ENCODE results near the gene GATAD2A. TPM values are rescaled to one million over a fixed set of nuclear protein-coding genes. Genes with fewer than 3 reads are reported as not detected.

The GATAD2A gene
- total and polyA plus RNA-seq, 2 of the 8 experiments (the other 6 are each of a cell fraction or from before 2014, with no cell fraction given): 38.4 to 205 TPM

DNA sequence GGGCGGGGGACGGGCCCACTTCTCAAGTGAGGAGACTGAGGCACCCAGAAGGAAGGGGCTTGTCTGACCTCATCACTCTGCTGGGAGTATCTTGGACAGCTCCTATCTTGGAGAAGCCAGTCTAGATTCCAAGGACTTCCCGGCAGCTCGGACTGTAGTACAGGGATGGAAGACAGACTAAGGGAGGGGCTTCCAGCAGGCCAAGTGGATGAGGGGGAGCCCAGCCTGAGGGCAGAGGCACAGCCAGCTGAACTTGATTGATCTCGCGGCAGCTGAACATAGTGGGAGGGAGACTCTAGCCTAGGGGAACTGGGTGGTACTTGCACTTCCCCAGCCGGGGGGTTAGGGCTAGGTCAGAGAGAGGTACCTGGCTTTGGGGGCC lies 133.3 kb downstream of the GATAD2A start:
- H3K27me3 ChIP-seq (replicated peaks in 1 of 4; ENCODE audit: control insufficient read depth in 3 of 4, extremely low read depth in 1 of 4, insufficient read depth in 3 of 4, low read length in 3 of 4): peaks cover 6 to 26% (median 20%) of the 10 kb centered on the region in 4 experiments
- no peak overlapping the region for H2BK12ac ChIP-seq (ENCODE audit: low read depth, low read length)
- no peak overlapping the region for H4K91ac ChIP-seq (replicated peaks; ENCODE audit: insufficient read length, low read length)
- WGBS, 2 experiments (ENCODE audit: extremely low coverage in 1 of 2, insufficient coverage in 1 of 2, insufficient read length in 1 of 2, insufficient replicate concordance in 2 of 2, low coverage in 1 of 2, low lambda C conversion rate in 2 of 2, missing lambda C conversion rate in 1 of 2): 74% methylated on average over 7 of the region's 7 CpGs; no CpG with 5 or more reads in 1 of the 2 experiments
- H2BK5ac ChIP-seq (ENCODE audit: low read depth, low read length): no peak overlapping the region
- no peaks in the 10 kb centered on the region for H3K79me2 ChIP-seq (ENCODE audit: control insufficient read depth in 1 of 2, insufficient read depth in 2 of 2, low read length in 2 of 2)
- FAIRE-seq (no peak), DNase-seq (ENCODE audit: low read depth in 1 of 2, low spot score in 2 of 2) (no peak)
- H3K14ac ChIP-seq (ENCODE audit: insufficient read length): no peak overlapping the region
- 0 out of 2 replicates have a peak overlapping the region, but pooled peaks have one; percentile 46 for H2BK15ac ChIP-seq (ENCODE audit: low read length)
- TF ChIP-seq GABPA (IDR thresholded peaks at IDR 0.05; ENCODE audit: borderline replicate concordance, insufficient read depth, low read length) (no peak), TBP (IDR thresholded peaks at IDR 0.05; ENCODE audit: low read depth, low read length) (no peak), CTBP2 (IDR thresholded peaks at IDR 0.05; ENCODE audit: borderline replicate concordance, insufficient read depth, insufficient read length, low read length) (no peak), SP1 (IDR thresholded peaks at IDR 0.05; ENCODE audit: low read depth, low read length) (no peak), EGR1 (IDR thresholded peaks at IDR 0.05; ENCODE audit: borderline replicate concordance, low read depth, low read length) (no peak), POU5F1 (IDR thresholded peaks at IDR 0.05; ENCODE audit: low read depth, low read length) (no peak), GTF2F1 (IDR thresholded peaks at IDR 0.05; ENCODE audit: borderline replicate concordance, low read depth, low read length) (no peak), SUZ12 (IDR thresholded peaks at IDR 0.05; ENCODE audit: low read length) (no peak), PHF8 (conservative IDR thresholded peaks at IDR 0.05; ENCODE audit: low read depth, low read length) (no peak), KDM5A (IDR thresholded peaks at IDR 0.05; ENCODE audit: low read length) (no peak), HDAC6 (IDR thresholded peaks at IDR 0.05; ENCODE audit: low read depth, low read length) (no peak)
- 0 out of 2 replicates have a peak overlapping the region, but pooled peaks have one; percentile 36 for H4K8ac ChIP-seq (ENCODE audit: extremely low read depth, insufficient read depth, low read length)
- no peak overlapping the region for H3K4ac ChIP-seq (replicated peaks; ENCODE audit: insufficient read length, low read depth, low read length)
- H3K23me2 ChIP-seq (ENCODE audit: low read depth, low read length): peaks cover 9% of the 10 kb centered on the region; the same call in 1 of the 2 replicates
- no peak overlapping the region for H2BK120ac ChIP-seq (replicated peaks; ENCODE audit: low read depth, low read length)
- no peaks in the 10 kb centered on the region for H3K79me1 ChIP-seq (ENCODE audit: low read depth, low read length)
- no peak overlapping the region for H2AK5ac ChIP-seq (ENCODE audit: low read depth, low read length)
- peaks cover 0 to 8% (median 3%) of the 10 kb centered on the region in 4 experiments; a peak in 3 of 7 replicates for H3K4me1 ChIP-seq (replicated peaks in 1 of 4; ENCODE audit: control insufficient read depth in 3 of 4, insufficient read depth in 4 of 4, low read length in 3 of 4)
- no peak overlapping the region for H4K5ac ChIP-seq (ENCODE audit: insufficient read length, low read depth, low read length)
- ChIA-PET CTCF (ENCODE audit: partially characterized antibody) (interaction anchor here (0.8 to 8.2 kb wide), 3 partner anchors 9 to 22 kb away, joined by 3 to 104 read pairs (median 5); no protein-coding TSS in a partner anchor), POLR2A (ENCODE audit: partially characterized antibody) (interaction anchor here (0.6 to 1.9 kb wide), 4 partner anchors 10 to 133 kb away, joined by 3 to 4 read pairs (median 4); partner anchors contain the start of genes GATAD2A and NDUFA13)
- no peaks in the 10 kb centered on the region for H3K36me3 ChIP-seq (ENCODE audit: control insufficient read depth in 2 of 4, insufficient read depth in 4 of 4, low read length in 3 of 4)
- no peak overlapping the region for H3K18ac ChIP-seq (ENCODE audit: extremely low read depth, low read length)
- H3K27ac ChIP-seq (ENCODE audit: low read depth, low read length): no peak overlapping the region
- H3K9ac ChIP-seq (replicated peaks in 1 of 4; ENCODE audit: extremely low read depth in 1 of 4, low read depth in 3 of 4, low read length in 3 of 4): no peak overlapping the region
- H2BK20ac ChIP-seq (ENCODE audit: low read length): no peak overlapping the region
- H3K23ac ChIP-seq (ENCODE audit: insufficient read length): no peak overlapping the region
- peaks cover 0 to 4% of the 10 kb centered on the region in 2 experiments; a peak in 1 of 4 replicates for H3K9me3 ChIP-seq (ENCODE audit: insufficient read depth in 2 of 2, low read depth in 1 of 2, low read length in 1 of 2)
- H4K20me1 ChIP-seq (replicated peaks in 1 of 2; ENCODE audit: control insufficient read depth in 1 of 2, insufficient read depth in 2 of 2, low read length in 2 of 2): peaks cover 3 to 7% of the 10 kb centered on the region in 2 experiments
- H3K4me2 ChIP-seq (ENCODE audit: insufficient read depth in 1 of 2, low read depth in 2 of 2, low read length in 2 of 2): peak overlapping the region; percentile 67 to 79
- peak overlapping the region in 2 of 4 experiments; percentile 57 to 62; a peak in 5 of 8 replicates for H3K4me3 ChIP-seq (ENCODE audit: extremely low read depth in 1 of 4, insufficient read depth in 2 of 4, low read depth in 3 of 4, low read length in 4 of 4)
- H2AFZ ChIP-seq (ENCODE audit: low read length): no peak overlapping the region
- no peak overlapping the region for H3K56ac ChIP-seq (replicated peaks; ENCODE audit: insufficient read length, low read depth, low read length)

Measured in H1 (cell line).